ENCODE measurements around the gene THSD4.
"Not testable (repeated sequence)": the region's sequence is repeated elsewhere in the genome, so short reads cannot be mapped to it uniquely, and the experiment has no call there.

Gene THSD4

DNA sequence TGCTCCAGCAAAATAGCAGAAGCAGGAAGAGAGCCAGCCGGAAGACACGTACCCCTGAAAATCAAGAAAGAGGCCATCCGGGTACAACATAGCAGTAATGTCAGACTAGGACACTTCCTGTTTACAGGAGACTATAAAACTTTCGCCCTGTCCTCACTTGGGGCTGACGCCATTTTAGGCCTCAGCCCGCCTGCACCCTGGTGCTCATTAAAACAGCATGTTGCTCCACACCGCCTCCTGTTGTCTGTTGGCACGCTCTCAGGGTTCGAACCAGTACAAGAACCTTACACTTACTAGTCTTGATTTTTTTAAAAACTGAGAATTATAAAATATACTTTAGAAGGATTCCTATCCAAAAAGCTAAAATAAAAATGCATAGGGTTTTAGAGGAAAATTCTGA is 535.3 kb downstream of the THSD4 start:
- DNase-seq, result no peak

DNA sequence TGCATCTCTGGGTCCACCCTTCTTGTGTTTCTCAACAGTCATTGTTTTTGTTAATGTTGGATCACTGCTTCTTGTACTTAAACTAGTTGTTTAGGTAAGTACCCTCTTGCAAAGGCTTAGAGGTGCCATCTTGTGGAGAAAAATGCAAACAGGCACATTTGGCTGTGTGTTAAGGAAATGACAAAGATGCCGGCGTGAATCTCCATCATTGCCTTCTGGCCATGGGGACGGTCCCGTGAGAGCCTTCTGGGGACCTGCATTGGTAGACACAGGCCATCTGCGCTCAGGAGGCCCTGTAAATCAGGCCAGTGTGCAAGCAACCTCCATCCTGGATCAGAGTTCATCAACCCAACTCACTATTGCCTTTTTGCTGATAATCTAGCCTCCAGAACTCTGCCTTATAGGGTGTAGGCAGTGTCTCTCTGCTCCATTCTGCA is 536.5 kb downstream of the THSD4 start:
- DNase-seq, result peak; percentile 66

DNA sequence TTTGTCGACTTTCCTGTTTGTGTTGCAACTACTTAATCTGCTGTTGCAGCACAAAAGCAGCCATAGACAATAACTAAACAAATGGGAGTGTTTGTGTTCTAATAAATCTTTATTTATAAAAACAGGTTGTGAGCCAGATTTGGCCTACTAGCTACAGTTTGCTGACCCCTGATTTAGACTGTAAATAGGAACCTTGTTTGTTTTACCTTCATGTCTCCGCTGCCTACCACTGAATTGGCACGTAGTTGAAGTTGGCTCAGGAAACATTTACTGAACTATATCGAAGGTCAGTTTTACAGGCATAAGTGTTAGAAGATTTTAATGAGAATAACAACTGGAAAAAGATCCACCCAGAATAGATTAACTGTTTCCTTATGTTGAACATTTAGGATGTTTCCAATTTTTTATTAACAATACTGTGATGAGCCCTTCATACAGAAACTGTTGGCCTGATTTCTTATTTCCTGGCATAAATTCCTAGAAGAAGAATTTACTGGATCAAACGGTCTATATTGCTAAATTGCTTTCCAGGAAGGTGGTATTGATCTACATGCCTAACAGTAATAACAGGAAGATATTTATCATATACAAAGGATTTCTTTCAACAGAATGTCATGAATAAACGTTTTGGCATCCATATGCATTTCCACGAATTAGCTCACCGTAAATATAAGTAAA is 538.9 kb downstream of the THSD4 start:
- peak; percentile 42 for DNase-seq

DNA sequence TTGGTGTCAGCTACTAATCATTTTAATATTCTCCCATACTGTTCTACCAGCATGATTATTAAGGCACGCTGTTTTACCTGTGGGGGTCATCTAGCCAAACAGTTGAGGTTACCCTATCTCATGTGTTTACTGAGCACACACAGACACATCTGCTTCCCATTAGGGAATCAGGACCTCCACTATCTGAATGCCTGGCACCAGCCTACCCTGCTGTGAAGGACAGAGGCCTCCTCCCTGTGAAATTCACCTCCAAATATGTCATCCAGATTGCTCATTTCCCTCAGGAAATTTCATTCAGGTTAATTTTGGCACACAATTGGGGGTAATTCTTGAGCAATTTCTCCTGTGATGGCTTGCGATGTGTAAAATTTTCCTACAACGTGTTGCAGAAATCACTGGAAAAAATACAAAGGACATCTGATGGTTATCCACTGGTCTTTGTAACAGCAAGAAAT is 539.5 kb downstream of the THSD4 start:
- peak; percentile 58 for DNase-seq

DNA sequence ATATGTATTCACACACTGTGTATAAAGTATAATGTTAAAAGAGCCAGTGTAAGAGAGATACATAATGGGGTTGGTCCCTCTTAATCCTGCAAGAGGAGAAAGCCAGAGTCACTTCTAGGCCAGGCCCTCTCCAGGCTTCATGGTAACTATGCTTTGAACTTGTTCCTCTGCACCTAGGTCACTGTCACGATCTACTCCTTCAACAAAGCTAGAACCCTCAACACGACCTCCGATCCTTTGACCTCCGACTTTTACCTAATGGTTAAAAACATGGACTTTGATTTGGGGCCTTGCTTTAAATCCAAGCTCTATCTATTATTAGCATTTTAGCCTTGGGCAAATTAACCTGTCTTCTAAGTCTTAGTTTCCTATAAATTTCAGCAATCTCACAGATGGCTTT is 541.2 kb downstream of the THSD4 start:
- no peak for DNase-seq

DNA sequence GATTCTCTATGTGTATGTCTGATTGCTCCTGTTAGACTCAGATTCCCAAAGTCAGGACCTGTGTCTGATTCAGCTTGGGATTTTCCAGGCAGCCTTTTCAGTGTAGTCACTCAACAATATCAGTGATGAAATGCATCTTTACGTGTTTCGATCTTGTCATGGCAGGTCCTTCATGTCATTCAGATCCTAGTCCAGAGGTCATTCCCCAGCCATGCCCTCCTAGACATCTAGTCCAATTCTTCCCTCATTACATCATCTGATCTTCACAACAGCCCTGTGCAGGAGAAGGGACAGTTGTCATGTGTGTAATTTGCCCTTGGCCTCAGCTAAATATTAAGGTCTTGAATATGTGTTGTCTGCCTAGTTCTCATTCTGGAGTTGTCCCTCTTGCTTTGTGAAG is 541.9 kb downstream of the THSD4 start:
- DNase-seq, result no peak

DNA sequence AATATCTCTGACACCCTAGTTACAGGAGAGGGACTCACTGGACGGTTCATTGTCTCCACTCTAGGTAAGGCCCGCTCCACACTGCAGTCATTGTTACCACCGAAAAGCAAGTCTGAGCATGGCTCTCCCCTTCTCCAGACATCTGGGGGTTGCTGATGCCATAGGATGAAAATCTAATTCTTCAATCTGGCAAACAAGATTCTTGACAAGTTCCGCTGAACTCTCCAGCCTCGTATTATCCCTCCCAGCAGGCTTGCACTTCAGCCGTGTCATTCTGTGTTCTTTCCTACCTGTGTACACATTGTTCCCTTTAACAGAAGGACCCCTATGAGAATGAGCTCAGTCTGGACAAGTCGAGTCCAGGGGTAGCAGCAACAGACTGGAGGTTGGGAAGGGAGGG is 542.8 kb downstream of the THSD4 start:
- no peak for DNase-seq

DNA sequence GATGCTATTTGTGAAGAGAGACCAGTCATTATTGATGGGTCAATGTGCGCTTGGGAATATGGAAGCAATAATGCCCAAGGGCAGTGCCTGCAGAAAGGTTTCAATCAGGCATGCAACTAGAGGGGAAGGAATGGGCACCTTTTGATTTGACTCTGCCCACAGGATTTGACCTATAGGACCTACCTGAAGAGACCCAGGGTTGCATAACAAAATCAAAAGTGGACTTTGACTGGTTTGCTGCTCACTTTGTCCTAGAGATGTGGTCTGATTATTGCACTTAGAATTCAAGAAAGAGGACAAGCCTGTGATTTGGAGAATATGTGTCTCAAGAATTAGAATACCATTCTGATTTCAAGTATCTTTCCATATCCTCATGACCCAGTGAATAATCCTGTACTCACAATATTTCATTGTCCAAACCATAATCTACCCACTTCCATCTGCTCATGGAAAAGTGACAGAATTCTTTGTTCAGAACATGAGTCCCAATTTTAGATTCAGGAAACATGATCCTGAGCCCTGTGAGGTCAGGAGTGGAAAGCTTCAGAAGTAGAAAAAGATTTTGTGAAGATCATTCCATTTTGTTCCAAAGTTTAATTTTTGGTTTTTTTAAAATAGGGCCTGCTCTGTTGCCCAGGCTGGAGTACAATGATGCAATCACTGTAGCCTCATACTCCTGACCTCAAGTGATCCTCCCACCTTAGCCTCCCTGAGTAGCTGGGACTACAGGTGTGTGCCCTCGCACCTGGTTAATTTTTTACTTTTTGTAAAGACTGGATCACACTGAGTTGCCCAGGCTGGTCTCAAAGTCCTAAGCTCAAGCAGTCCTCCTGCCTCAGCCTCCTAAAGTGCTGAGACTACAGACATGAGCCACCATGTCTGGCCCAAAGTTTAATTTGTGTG is 543.8 kb downstream of the THSD4 start:
- DNase-seq, result no peak

DNA sequence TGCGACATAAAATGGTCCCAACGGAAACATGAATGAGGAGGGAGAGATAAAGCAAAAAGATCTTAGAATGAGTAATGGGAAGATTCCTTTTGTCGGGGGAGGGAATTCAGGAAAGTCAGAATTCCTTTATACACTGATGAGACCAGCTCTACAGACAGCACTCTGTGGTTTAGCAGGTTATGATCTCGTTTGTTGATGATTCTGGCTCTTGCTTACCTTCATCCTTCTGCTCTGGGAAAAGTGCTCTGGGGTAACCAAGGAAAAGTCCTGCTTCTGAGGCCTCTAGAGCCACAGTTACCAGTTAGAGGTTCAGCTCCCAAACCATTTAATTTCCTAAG is 544.4 kb downstream of the THSD4 start:
- peak; percentile 59 for DNase-seq

DNA sequence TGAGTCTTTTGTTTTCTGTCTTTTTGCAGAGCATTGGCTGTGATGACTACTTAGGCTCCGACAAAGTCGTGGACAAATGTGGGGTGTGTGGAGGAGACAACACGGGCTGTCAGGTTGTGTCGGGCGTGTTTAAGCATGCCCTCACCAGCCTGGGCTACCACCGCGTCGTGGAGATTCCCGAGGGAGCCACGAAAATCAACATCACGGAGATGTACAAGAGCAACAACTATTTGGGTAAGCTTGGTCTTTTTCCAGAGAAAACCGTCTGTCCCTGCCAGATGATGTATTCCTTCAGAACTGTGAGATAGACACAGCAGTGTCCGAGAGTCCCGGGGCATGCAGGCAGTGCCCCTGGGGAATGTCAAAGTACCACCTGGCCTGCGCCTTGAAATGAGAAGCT is 545.2 kb downstream of the THSD4 start:
- no peak for DNase-seq

DNA sequence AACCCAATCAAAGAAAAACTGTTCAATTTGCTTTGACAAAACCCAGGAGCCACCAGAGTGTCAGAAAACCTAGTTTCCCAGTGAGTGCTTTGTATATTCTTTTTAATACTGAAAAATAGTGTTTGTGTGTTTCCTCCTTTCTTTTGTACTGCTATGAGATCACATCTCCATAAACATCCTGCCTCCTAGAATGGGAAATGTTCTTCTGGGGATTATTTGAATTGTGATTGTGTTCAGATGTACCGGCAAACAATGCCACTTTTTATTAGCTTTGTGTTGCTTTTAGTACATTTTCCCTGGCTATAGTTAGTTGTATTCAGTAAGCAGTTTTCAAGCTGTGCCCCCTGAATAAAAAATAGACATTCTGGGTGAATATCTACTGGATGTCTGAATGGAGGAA is 547.0 kb downstream of the THSD4 start:
- no peak for DNase-seq

DNA sequence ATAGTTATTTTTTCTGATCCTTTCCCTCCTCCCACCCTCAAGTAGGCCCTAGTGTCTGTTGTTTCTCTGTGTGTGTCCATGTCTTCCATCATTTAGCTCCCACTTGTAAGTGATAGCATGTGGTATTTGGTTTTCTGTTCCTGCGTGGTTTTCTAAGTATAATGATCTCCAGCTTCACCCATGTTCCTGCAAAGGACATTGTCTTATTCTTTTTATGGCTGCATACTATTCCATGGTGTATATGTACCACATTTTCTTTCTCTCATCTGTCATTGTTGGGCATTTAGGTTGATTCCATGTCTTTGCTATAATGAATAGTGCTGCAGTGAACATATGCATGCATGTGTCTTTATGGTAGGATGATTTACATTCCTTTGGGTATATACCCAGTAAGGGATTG is 549.4 kb downstream of the THSD4 start:
- no peak for DNase-seq

DNA sequence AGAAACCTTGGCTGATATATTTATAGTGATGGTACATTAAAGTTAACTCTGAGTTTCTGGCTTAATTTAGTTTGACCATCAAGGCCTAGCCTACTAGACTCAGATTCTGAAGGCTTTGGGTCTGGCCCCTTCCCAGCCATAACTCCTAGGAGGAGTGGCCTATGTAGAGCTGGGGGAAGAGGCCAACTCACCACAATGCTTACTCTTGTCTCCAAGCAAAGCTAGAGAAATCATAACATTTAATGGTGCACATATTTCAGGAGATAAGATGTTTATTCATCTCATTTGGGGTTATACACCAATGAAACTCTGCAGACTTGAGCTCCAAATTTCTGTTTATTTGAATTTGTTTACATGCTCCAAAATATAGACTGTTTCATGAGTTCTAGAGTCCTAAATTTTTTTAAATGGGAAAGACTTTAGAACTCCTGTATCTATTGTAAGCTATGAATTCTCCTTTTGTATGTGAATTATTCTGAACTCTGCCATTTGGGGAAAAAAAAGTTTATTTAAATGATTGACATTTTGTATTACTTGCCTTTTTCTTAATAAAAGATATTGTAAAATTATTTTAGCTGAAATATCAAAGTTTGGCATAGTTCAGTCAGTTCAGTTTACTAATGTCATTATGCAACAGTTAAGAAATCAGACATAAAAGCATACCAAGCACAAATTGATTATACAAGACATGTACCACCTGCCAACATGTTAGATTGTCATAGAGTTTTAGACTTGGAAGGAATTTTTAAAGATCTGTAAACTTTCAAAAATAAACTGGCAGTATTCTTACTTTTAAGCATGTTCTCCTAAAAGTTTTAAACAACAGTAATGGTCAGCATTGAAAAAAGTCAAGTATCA is 551.7 kb downstream of the THSD4 start:
- DNase-seq, result no peak

DNA sequence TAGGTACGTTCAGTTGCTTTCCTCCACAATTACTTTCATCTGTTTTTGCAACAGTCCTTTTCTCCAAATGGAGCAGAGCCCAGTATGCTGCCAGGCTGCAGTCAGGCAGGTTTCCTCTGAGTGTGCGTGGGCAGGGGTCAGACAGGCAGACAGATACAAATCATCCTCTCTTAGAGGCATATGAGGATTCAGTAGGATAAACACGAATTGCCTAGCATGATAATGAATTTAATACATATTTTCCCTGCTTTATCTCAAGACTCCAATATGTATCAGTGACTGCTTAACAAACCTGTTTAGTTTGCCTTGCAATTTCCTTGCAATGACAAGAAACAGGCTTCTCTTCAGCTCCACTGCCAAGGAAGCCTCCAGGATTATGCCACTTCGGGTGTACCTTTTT is 554.4 kb downstream of the THSD4 start:
- DNase-seq, result no peak

DNA sequence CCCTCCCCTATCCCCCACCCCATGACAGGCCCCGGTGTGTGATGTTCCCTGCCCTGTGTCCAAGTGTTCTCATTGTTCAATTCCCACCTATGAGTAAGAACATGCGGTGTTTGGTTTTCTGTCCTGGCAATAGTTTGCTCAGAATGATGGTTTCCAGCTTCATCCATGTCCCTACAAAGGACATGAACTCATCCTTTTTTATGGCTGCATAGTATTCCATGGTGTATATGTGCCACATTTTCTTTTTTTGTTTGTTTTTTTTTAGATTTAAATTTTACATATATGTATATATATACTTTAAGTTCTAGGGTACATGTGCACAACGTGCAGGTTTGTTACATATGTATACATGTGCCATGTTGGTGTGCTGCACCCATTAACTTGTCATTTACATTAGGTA is 555.0 kb downstream of the THSD4 start:
- not testable (repeated sequence) for DNase-seq

DNA sequence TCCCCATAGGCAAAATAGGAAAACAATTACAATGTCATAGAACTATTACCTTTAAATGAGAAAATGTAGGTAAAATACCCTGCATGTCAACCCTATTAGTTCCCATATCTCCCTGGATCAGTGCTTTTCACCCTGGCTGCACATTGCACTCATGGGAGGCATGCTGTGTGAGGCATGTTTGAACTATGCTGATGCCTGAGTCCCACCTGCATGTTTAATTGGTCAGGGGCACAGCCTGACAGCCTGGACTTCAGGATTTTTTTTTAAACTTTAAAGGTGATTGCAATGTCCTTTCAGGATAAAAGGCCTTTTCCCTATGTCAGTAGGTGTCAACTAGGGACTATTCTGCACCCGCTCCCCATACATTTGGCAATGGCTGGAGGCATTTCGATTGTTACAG is 559.1 kb downstream of the THSD4 start:
- no peak for DNase-seq

DNA sequence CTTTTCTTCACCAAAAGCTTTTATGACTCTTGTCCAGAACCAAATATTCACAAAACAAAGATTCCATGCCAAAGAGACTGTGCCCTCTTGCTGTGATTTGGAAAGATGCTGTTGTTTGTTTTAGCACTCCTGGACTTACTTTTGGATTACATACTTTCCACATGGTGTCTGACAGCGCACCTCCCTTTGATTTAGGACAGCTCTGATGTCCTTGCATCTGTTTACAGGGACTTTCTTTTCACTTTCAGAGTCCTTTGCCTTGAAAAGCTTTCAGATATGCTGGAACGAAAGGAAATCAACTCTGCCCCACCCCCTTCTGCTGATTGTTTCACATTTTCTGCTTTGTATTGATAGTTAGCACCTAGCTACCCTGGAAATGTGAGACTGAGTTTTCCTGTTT is 562.1 kb downstream of the THSD4 start:
- no peak for DNase-seq

DNA sequence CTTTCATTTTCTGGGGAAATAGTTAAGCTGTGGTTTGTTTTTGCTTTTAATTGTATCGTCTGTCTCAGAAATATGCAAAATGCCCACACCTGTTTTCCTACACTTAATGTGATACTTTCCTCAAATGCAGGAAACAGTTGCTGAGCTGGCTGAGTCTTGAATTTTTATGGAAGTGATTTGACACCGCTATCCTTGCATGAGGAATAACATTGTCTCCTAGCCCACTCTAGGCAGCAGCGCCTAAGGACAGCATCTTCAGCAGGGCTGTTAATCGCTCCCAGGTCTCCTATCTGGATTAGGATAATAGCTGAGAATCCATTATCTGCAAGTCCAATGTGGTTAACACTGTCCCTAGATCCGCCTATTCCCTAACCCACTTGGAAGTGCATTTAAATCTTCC is 562.5 kb downstream of the THSD4 start:
- no peak for DNase-seq

DNA sequence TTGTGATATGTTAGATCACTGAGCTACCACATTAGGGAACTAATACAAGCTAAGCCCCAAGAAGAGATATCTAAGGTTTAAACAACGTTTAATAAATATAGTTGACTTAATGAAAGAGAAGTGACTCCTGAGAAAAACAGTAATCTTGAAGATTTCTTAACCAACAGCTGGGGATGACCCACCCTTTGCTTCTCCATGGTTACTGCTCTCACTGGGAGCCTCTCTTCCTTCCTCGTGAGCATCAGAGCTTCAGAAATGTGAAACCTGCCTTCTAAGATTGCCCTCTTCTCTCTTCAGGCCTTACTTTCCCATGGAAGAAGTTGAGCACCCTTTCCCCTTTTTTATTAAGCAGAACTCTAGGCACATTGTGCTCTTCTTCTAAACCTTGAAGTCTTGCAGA is 562.9 kb downstream of the THSD4 start:
- DNase-seq, result no peak

DNA sequence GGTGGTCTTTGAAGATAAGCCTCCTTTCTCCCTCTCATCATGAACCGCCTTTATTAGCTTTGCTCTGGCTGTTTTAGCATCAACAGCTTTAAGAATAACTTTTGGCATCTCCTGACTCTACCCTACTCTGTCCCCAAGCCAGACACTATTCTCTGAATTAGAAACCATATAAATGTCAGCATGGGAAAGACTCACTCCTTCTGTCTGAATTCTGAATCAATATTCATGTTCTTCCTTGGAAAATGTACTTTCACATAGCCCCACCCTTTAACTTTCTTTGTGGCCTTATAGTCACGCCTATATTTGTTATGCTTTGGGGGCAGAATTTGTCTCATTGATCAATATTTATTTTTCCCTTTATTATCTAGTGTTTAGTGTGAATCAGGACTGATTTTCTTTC is 563.3 kb downstream of the THSD4 start:
- no peak for DNase-seq

DNA sequence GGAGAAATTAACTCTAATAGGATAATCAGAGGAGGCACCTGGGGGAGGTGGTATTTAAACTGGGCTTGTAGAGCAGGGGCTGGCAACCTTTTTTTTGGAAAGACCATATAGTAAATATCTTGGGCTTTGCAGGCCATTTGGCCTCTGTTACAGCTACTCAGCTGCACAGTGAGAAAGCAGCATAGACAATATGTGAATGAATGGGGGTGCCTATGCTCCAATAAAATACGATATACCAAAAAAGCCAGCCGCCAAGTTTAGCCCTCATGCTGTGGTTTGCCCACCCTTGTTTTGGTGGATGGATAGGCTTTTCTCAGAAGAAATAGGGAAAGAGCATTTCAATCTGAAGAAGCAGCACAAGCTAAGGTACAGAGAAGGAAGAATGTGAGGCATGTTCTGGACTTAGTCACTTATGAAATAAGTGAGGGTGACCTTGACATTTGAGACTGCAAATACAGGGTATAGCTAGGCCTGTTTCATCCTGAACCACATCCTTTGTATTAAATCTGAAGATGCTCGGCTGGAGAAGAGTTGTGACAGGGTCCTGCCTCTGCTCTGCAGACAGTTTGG is 564.0 kb downstream of the THSD4 start:
- no peak for DNase-seq

DNA sequence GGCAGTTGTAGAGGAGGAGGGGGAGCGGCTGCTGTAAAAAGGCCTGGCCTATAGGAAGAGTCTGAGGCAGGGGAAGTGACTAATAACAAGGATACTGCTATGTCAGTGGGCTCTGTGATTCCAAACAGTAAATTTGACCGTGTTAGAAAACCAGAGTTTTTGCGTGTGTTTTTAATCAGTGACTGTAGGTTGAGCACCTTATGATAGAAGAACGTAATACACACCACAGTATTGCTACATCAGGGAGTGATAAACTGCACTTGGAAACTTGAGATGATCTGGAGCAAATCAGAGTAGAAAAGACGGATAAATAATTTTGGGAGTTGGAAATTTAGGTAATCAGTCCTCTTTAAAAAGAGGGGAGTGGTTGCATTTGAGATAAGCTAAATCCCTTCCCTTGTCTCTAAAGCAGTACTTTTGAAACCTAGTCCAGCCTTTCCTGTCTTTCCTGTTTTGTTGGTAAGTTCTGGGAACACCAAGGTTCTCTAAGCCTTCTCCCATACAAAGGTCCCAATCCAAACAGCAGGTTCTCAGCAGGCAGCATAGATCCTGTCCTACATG is 564.6 kb downstream of the THSD4 start:
- DNase-seq, result peak; percentile 88

DNA sequence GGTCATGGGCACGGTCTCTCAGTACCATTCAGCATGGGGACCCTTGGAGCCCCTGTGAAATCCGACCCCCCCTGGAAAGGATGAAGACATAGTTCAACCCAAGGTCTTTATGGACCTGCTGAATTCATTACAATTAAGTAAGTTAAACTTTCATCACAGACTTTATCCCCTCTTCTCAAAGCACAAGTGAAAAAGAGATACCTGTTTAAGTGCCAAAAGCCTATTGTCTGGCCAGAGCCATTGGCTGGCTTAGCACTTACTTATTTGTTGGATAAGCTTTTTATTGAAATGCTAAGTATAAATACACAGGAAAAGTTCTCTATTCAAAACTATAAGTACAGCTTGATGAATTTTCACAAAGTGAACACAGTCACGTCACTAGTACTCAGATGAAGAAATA is 566.7 kb downstream of the THSD4 start:
- no peak for DNase-seq
